Left renal pelvis (tissue), 4 donors: Measurements from ENCODE around the gene RBL1. TPM values are rescaled to one million over a fixed set of nuclear protein-coding genes. Genes with fewer than 3 reads are reported as not detected.
A peak's percentile ranks its signal among the peaks of the same experiment; 100 is the strongest.

Source experiments
- DNase-seq, 4 donors: peaks; one replicate each; pipeline ENCODE4 v3.0.0-alpha.2; 2013; ENCODE audit warnings: low read depth in 4 of 4, low spot score in 3 of 4
- polyA plus RNA-seq, 4 donors: library from polyadenylated mRNA; unstranded; fragments of 120-200 nt; gene quantifications; one replicate each; pipeline ENCODE4 v1.2.1, GENCODE V29; 2013; ENCODE audit not compliant: insufficient read length in 4 of 4

Gene RBL1
- polyA plus RNA-seq, 4 donors = 10.4 to 13.5 (median 12.5) TPM

DNA sequence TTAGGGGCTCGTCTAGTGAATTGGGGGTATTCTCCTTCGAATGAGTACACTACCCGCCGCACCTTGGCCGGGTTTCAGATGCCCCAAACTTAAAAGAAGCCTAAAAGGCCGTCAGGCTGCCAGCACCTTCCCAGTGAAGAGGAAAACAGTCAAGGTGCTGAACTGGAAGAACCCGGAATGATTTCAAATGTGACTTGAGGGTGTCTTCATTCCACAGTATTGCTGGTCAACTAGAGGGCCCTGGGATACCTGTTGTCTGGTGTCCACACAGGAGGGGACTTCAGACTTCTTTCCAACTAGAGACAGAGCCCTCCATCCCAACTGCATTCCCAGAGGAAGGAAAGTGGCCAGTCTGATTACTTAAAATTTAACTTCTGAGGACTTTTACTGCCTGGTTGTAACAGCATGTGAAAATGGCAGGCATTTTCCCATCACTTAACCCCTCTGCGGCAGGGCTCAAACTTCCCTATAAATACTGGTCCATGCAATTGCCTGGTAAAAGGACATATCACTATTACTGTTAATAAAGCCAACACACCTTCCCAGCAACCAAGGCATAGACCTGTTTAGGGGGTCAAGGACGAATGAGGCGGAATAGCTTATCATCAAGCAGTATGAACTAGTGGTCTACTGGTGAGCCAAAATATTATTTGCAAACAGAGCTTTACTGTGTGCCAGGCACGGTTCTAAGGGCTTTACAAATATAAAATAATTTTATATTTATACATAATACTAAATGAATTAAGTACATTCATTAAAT, 143.6 kb downstream of the RBL1 start:
- DNase-seq = no peak

- peak; percentile 86 to 90 (median 86) for DNase-seq
These were observed 144.4 kb downstream of the RBL1 start, which contains the start of gene SAMHD1 for GRCh38 chr20:36951198-36951978. TSS of gene SAMHD1 (minus strand) at chr20:36951708. CDS start at chr20:36951643, 65 bp downstream.

DNA sequence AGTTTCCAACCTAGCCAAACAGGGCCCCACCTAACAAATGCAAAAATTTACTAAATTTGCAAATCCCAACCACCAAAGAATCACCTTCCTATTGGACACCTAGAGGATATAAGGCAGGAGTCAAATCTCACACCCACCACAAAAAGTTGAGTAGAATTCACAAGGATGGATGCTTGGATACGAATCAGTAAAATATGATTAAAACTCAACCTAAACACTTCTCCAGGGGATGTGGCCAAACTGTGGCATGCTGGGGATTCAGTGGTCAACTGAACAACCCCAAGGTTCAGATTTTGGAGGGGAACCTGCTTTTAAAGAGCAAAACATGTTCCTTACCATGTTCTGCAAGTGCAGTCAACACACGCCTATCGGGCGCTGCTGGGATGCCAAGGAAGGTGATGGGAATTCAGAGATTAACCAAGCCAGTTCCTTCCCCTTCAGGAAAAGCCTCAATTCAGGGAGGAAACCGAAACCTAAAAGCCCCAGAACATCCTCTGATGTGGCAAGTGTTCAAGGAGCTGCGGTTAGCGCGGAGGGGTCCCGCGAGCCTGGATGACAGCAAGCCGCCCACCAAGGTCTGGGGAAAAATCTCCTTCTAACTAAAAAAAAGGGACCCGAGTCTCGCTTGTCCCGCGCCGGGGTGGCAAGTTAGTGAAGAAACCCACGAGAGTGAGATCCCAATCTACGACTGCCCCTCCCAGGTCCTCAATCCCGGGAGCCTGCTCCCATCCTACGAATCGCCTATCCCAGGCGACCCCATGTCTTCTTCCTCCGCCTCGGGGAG, 145.2 kb downstream of the RBL1 start:
- DNase-seq = no peak

Other genes starting within 250 kb of the RBL1 start
- 1 to 10 TPM in 3 of 4 donors, under 1 TPM in 1; 0.72 to 6.4 (median 2.5) TPM for gene TLDC2, start 219.9 kb downstream of the RBL1 start, polyA plus RNA-seq
- 10 to 100 TPM; 21.4 to 32.7 (median 26.3) TPM for gene SAMHD1, start 144.3 kb downstream of the RBL1 start, polyA plus RNA-seq
- gene RPN2, start 83.3 kb upstream of the RBL1 start, polyA plus RNA-seq = 100 to 1,000 TPM; 223 to 331 (median 306) TPM
- gene MROH8, start 83.6 kb upstream of the RBL1 start, polyA plus RNA-seq = 1 to 10 TPM; 5.0 to 7.3 (median 6.4) TPM
- gene GHRH, start 165.8 kb upstream of the RBL1 start, polyA plus RNA-seq = not detected
- gene MANBAL, start 193.7 kb upstream of the RBL1 start, polyA plus RNA-seq = 10 to 100 TPM; 52.1 to 75.4 (median 67.1) TPM